Liver (tissue), 9 donors: ENCODE measurements around the gene PYCARD. TPM values are rescaled to one million over a fixed set of nuclear protein-coding genes. Genes with fewer than 3 reads are reported as not detected.
"Not testable (repeated sequence)": the region's sequence is repeated elsewhere in the genome, so short reads cannot be mapped to it uniquely, and the experiment has no call there.

ENCODE experiments used
- DNase-seq: peaks from one replicate; pipeline ENCODE4 v3.0.0-alpha.2; 2017; ENCODE audit warnings: low spot score
- H3K27ac ChIP-seq, 2 donors: one replicate each; pipeline ENCODE4 v1.7.0; 2013; ENCODE audit warnings: inconsistent platforms in 2 of 2, low read length in 2 of 2, control low read depth in 1 of 2, low read depth in 1 of 2, mild to moderate bottlenecking in 1 of 2
- H3K27me3 ChIP-seq, 4 donors: one replicate each; pipeline versions ENCODE4 v1.6.1 to v1.7.0; 2013; ENCODE audit warnings: low read length in 3 of 4, inconsistent platforms in 1 of 4, mild to moderate bottlenecking in 1 of 4, moderate library complexity in 1 of 4; ENCODE audit not compliant: control insufficient read depth in 4 of 4, insufficient read depth in 4 of 4
- H3K36me3 ChIP-seq, 4 donors: one replicate each; pipeline versions ENCODE4 v1.6.1 to v1.7.0; 2013; ENCODE audit warnings: low read length in 3 of 4, mild to moderate bottlenecking in 3 of 4, low read depth in 1 of 4, moderate library complexity in 1 of 4; ENCODE audit not compliant: control insufficient read depth in 4 of 4, insufficient read depth in 3 of 4
- H3K4me1 ChIP-seq, 4 donors: one replicate each; pipeline versions ENCODE4 v1.6.1 to v1.7.0; 2013; ENCODE audit warnings: low read length in 3 of 4, mild to moderate bottlenecking in 3 of 4, moderate library complexity in 1 of 4; ENCODE audit not compliant: control insufficient read depth in 4 of 4, insufficient read depth in 4 of 4
- H3K4me3 ChIP-seq, 3 donors: one replicate each; pipeline versions ENCODE4 v1.6.1 to v1.7.0; 2013; ENCODE audit warnings: low read length in 3 of 3, control low read depth in 1 of 3, low read depth in 1 of 3, mild to moderate bottlenecking in 1 of 3
- H3K9ac ChIP-seq, 2 donors: one replicate each; pipeline ENCODE4 v1.7.0; 2013; ENCODE audit warnings: low read length in 2 of 2, mild to moderate bottlenecking in 2 of 2, moderate library complexity in 2 of 2, control low read depth in 1 of 2, low read depth in 1 of 2
- H3K9me3 ChIP-seq, 4 donors: one replicate each; pipeline versions ENCODE4 v1.6.1 to v1.7.0; 2013; ENCODE audit warnings: low read length in 3 of 4; ENCODE audit not compliant: control insufficient read depth in 4 of 4
- FOXA1 ChIP-seq: IDR thresholded peaks from 2 replicates; pipeline ENCODE4 v1.6.1; 2016; ENCODE audit warnings: antibody characterized with exemption
- FOXA2 ChIP-seq: IDR thresholded peaks from 2 replicates; pipeline ENCODE4 v1.6.1; 2016; ENCODE audit warnings: antibody characterized with exemption
- GABPA ChIP-seq, 2 donors: IDR thresholded peaks in 1 of 2; conservative IDR thresholded peaks in 1 of 2; 2 replicates each; pipeline ENCODE4 v1.6.1; 2016; ENCODE audit warnings: antibody characterized with exemption in 2 of 2, mild to moderate bottlenecking in 1 of 2, moderate library complexity in 1 of 2
- HNF4G ChIP-seq: IDR thresholded peaks from 2 replicates; pipeline ENCODE4 v1.6.1; 2016; ENCODE audit warnings: antibody characterized with exemption
- JUND ChIP-seq, 2 donors: IDR thresholded peaks; 2 replicates each; pipeline ENCODE4 v1.6.1; 2016; ENCODE audit warnings: antibody characterized with exemption in 2 of 2
- NR2F2 ChIP-seq: IDR thresholded peaks from 2 replicates; pipeline ENCODE4 v1.6.1; 2016; ENCODE audit warnings: antibody characterized with exemption
- RXRA ChIP-seq, 2 donors: IDR thresholded peaks; 2 replicates each; pipeline ENCODE4 v1.6.1; 2017 to 2018; ENCODE audit warnings: antibody characterized with exemption in 2 of 2, mild to moderate bottlenecking in 1 of 2
- SP1 ChIP-seq: IDR thresholded peaks from 2 replicates; pipeline ENCODE4 v1.6.1; 2018; ENCODE audit warnings: antibody characterized with exemption, mild to moderate bottlenecking
- TAF1 ChIP-seq: conservative IDR thresholded peaks from 2 replicates; pipeline ENCODE4 v1.6.1; 2016; ENCODE audit warnings: antibody characterized with exemption, mild to moderate bottlenecking
- YY1 ChIP-seq: IDR thresholded peaks from 2 replicates; pipeline ENCODE4 v1.6.1; 2016; ENCODE audit warnings: antibody characterized with exemption, mild to moderate bottlenecking
- WGBS: extraction: QIAGEN DNeasy Blood & Tissue Kit; methylation state at CpG from one replicate; pipeline ENCODE4 v1.1.7; 2013; 5-methylcytosine and 5-hydroxymethylcytosine counted together
- polyA plus RNA-seq, 2 donors: library from polyadenylated mRNA; stranded (reverse) in 1 of 2; unstranded in 1 of 2; fragments of 200-250 nt in 1 of 2; fragments of >200 nt in 1 of 2; fragmentation: Nextera tagmentation in 1 of 2; extraction: Ambion mirVana in 1 of 2; gene quantifications; one replicate each; pipeline versions ENCODE4 v1.2.1 to v1.2.3, GENCODE V29; 2013 to 2015
- total RNA-seq, 2 donors: library from RNA; depleted of rRNA; stranded (reverse); fragments of >200 nt; gene quantifications; one replicate each; pipeline ENCODE4 v1.2.3, GENCODE V29; 2014
- TF ChIP-seq, protein P1 (sequence below): IDR thresholded peaks from 2 replicates; pipeline ENCODE4 v1.6.1; 2016; ENCODE audit warnings: antibody characterized with exemption
- TF ChIP-seq, protein P2 (sequence below): IDR thresholded peaks from 2 replicates; pipeline ENCODE4 v1.6.1; 2016; ENCODE audit warnings: antibody characterized with exemption, mild to moderate bottlenecking
- TF ChIP-seq, protein P3 (sequence below): IDR thresholded peaks from 2 replicates; pipeline ENCODE4 v1.6.1; 2016; ENCODE audit warnings: antibody characterized with exemption
- TF ChIP-seq, protein P4 (sequence below): IDR thresholded peaks from 2 replicates; pipeline ENCODE4 v1.6.1; 2016; ENCODE audit warnings: antibody characterized with exemption
- donor health status: healthy.
- donor health status: healthy.
- donor health status: healthy.
- donor health status: healthy.
- donor health status: healthy.

PYCARD gene
- total and polyA plus RNA-seq, 4 donors, result 6.7 to 35.9 (median 10.8) TPM

DNA sequence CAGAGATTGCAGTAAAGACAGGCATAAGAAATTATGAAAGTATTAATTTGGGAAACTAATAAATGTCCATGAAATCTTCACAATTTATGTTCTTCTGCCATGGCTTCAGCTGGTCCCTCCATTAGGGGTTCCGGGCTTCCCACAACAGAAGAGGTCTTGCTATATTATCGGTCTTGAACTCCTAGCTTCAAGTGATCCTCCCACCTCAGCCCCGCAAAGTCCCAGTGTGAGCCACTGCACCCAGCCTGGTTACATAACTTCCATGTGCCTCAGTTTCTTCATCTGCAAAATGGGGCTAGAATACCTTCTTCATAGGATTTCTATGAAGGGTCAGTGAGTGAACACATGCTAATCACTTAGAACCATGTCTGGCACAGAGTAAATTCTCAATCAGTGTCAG lies 43.7 kb upstream of the PYCARD start:
- WGBS, result 91% methylated on average over 3 of the region's 3 CpGs

DNA sequence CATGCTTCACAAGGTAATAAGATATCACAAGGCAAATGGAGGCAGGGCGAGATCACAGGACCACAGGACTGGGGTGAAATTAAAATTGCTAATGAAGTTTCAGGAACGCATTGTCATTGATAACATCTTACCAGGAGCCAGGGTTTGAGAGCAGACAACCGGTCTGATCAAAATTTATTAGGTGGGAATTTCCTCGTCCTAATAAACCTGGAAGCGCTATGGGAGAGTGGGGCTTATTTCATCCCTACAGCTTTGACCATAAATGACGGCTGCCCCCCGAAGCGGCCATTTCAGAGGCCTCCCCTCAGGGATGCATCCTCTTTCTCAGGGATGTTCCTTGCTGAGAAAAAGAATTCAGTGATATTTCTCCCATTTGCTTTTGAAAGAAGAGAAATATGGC lies 43.0 kb upstream of the PYCARD start:
- 49% methylated on average over 8 of the region's 8 CpGs for WGBS
- H3K4me3 ChIP-seq, H3K27me3 ChIP-seq, H3K9me3 ChIP-seq, H3K27ac ChIP-seq, H3K4me1 ChIP-seq, DNase-seq, H3K36me3 ChIP-seq, H3K9ac ChIP-seq: not testable (repeated sequence)

More for the DNA sequence above, 43.7 kb upstream of the PYCARD start:
- TF ChIP-seq RXRA (IDR thresholded peaks at IDR 0.05), result no peak
- no peak for TF ChIP-seq SP1
- TF ChIP-seq, protein P1, sequence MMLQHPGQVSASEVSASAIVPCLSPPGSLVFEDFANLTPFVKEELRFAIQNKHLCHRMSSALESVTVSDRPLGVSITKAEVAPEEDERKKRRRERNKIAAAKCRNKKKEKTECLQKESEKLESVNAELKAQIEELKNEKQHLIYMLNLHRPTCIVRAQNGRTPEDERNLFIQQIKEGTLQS, result no peak
- TF ChIP-seq, protein P2, sequence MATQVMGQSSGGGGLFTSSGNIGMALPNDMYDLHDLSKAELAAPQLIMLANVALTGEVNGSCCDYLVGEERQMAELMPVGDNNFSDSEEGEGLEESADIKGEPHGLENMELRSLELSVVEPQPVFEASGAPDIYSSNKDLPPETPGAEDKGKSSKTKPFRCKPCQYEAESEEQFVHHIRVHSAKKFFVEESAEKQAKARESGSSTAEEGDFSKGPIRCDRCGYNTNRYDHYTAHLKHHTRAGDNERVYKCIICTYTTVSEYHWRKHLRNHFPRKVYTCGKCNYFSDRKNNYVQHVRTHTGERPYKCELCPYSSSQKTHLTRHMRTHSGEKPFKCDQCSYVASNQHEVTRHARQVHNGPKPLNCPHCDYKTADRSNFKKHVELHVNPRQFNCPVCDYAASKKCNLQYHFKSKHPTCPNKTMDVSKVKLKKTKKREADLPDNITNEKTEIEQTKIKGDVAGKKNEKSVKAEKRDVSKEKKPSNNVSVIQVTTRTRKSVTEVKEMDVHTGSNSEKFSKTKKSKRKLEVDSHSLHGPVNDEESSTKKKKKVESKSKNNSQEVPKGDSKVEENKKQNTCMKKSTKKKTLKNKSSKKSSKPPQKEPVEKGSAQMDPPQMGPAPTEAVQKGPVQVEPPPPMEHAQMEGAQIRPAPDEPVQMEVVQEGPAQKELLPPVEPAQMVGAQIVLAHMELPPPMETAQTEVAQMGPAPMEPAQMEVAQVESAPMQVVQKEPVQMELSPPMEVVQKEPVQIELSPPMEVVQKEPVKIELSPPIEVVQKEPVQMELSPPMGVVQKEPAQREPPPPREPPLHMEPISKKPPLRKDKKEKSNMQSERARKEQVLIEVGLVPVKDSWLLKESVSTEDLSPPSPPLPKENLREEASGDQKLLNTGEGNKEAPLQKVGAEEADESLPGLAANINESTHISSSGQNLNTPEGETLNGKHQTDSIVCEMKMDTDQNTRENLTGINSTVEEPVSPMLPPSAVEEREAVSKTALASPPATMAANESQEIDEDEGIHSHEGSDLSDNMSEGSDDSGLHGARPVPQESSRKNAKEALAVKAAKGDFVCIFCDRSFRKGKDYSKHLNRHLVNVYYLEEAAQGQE, result no peak
- no peak for TF ChIP-seq TAF1
- TF ChIP-seq GABPA (IDR thresholded peaks at IDR 0.05 in 1 of 2, conservative IDR thresholded peaks at IDR 0.05 in 1 of 2), result no peak
- Histone ChIP-seq H3K9ac (no peak overlapping the region), H3K27me3 (no peaks in the 10 kb centered on the region), H3K4me1 (no peaks in the 10 kb centered on the region), H3K36me3 (no peaks in the 10 kb centered on the region), H3K27ac (no peak overlapping the region), H3K9me3 (no peaks in the 10 kb centered on the region), H3K4me3 (no peak overlapping the region)
- DNase-seq, result no peak

DNA sequence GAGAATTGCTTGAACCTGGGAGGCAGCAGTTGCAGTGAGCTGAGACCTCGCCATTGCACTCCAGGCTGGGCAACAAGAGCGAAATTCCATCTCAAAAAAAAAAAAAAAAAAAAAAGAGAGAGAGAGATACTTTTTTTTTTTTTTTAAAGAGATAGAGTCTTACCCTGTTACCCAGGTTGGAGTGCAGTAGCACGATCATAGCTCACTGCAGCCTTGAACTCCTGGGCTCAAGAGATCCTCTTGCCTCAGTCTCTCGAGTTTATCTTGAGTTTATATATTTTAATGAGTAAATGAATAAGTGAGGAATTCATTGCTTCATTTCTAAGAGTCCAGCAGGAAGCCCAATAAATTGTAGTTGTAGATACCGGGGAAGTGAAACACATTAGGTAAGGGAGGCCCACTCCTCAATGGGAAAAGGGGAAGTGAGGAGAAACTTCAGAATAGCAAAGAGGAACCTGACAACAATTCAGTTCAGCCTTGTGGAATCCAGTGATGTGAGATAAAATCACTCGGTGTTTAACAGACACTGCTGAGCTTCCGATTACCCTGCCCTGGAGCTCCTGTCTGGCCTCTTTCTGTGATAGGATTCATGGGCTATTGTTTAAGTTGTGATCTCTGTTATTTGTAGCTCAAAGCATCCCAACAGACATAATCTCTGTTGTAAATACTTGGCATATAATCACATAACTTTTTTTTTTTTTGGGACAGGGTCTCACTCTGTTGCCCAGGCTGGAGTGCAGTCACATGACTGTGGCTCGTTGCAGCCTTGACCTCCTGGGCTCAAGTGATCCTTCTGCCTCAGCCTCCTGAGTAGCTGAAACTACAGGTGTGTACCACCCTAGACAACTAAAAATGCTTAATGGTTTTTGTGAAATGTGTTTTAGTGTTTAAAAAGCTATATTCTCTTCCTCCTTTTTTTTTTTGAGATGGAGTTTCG lies 41.4 kb upstream of the PYCARD start:
- H3K27me3 ChIP-seq, result no peaks in the 10 kb centered on the region
- H3K36me3 ChIP-seq, result no peaks in the 10 kb centered on the region
- no peak overlapping the region for H3K4me3 ChIP-seq
- no peak overlapping the region for H3K9ac ChIP-seq
- no peak overlapping the region for H3K27ac ChIP-seq
- DNase-seq, result no peak
- no peaks in the 10 kb centered on the region for H3K4me1 ChIP-seq
- WGBS, result 51% methylated on average over 9 of the region's 9 CpGs
- no peak for TF ChIP-seq RXRA (IDR thresholded peaks at IDR 0.05)
- TF ChIP-seq, protein P2, result no peak
- TF ChIP-seq, protein P1, result no peak
- TF ChIP-seq YY1, result no peak
- TF ChIP-seq JUND (IDR thresholded peaks at IDR 0.05), result no peak
- no peak for TF ChIP-seq TAF1
- TF ChIP-seq, protein P3, sequence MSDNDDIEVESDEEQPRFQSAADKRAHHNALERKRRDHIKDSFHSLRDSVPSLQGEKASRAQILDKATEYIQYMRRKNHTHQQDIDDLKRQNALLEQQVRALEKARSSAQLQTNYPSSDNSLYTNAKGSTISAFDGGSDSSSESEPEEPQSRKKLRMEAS, result no peak
- TF ChIP-seq NR2F2, result no peak
- no peak for TF ChIP-seq HNF4G
- no peak for TF ChIP-seq GABPA (IDR thresholded peaks at IDR 0.05 in 1 of 2, conservative IDR thresholded peaks at IDR 0.05 in 1 of 2)
- TF ChIP-seq FOXA1, result no peak
- TF ChIP-seq FOXA2, result no peak
- TF ChIP-seq, protein P4, sequence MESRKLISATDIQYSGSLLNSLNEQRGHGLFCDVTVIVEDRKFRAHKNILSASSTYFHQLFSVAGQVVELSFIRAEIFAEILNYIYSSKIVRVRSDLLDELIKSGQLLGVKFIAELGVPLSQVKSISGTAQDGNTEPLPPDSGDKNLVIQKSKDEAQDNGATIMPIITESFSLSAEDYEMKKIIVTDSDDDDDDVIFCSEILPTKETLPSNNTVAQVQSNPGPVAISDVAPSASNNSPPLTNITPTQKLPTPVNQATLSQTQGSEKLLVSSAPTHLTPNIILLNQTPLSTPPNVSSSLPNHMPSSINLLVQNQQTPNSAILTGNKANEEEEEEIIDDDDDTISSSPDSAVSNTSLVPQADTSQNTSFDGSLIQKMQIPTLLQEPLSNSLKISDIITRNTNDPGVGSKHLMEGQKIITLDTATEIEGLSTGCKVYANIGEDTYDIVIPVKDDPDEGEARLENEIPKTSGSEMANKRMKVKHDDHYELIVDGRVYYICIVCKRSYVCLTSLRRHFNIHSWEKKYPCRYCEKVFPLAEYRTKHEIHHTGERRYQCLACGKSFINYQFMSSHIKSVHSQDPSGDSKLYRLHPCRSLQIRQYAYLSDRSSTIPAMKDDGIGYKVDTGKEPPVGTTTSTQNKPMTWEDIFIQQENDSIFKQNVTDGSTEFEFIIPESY, result no peak
- no peak for TF ChIP-seq SP1
- H3K9me3 ChIP-seq, result no peaks in the 10 kb centered on the region
